Fibroblast of lung (primary cell): ENCODE results near the gene TFIP11. TPM values are rescaled to one million over a fixed set of nuclear protein-coding genes. Genes with fewer than 3 reads are reported as not detected.
A peak's percentile ranks its signal among the peaks of the same experiment; 100 is the strongest.

Source experiments
- DNase-seq, 2 donors: peaks; one replicate each; pipeline versions ENCODE4 v3.0.0 to v3.0.0-alpha.2; 2010; ENCODE audit warnings: low read depth in 2 of 2
- H2AFZ ChIP-seq: 2 replicates; pipeline ENCODE4 v1.5.1; 2012; ENCODE audit warnings: low read length, control low read depth, inconsistent platforms
- H3K27ac ChIP-seq: 2 replicates; pipeline ENCODE4 v1.5.1; 2011; ENCODE audit warnings: low read length, control low read depth; ENCODE audit not compliant: insufficient read depth
- H3K27me3 ChIP-seq: 2 replicates; pipeline ENCODE4 v1.5.1; 2011; ENCODE audit warnings: mild to moderate bottlenecking, low read length; ENCODE audit not compliant: control insufficient read depth, insufficient read depth
- H3K36me3 ChIP-seq: 2 replicates; pipeline ENCODE4 v1.5.1; 2011; ENCODE audit warnings: low read length; ENCODE audit not compliant: control insufficient read depth, insufficient read depth
- H3K4me1 ChIP-seq: 2 replicates; pipeline ENCODE4 v1.5.1; 2011; ENCODE audit warnings: low read length; ENCODE audit not compliant: control insufficient read depth, insufficient read depth; ENCODE audit errors: extremely low read depth
- H3K4me2 ChIP-seq: 2 replicates; pipeline ENCODE4 v1.5.1; 2011; ENCODE audit warnings: low read length, control low read depth; ENCODE audit not compliant: insufficient read depth; ENCODE audit errors: extremely low read depth
- H3K4me3 ChIP-seq, 4 experiments: fragments of 200-600 bp in 1 of 4; sonication (generic) in 1 of 4; replicated peaks in 1 of 4; 2 replicates each; pipeline ENCODE4 v1.5.1; 2011 to 2016; ENCODE audit warnings: low read length in 4 of 4, low read depth in 3 of 4, mild to moderate bottlenecking in 3 of 4, control low read depth in 2 of 4, inconsistent platforms in 1 of 4, mixed read lengths in 1 of 4; ENCODE audit not compliant: insufficient read depth in 1 of 4; ENCODE audit errors: control extremely low read depth in 1 of 4
- H3K79me2 ChIP-seq: 2 replicates; pipeline ENCODE4 v1.5.1; 2012; ENCODE audit warnings: mild to moderate bottlenecking, low read length, inconsistent platforms; ENCODE audit not compliant: control insufficient read depth, insufficient read depth
- H3K9ac ChIP-seq: 2 replicates; pipeline ENCODE4 v1.5.1; 2011; ENCODE audit warnings: mild to moderate bottlenecking, low read length, control low read depth; ENCODE audit not compliant: insufficient read depth
- H3K9me3 ChIP-seq: 2 replicates; pipeline ENCODE4 v1.5.1; 2012; ENCODE audit warnings: low read depth, low read length; ENCODE audit not compliant: control insufficient read depth, insufficient read depth
- H4K20me1 ChIP-seq: 2 replicates; pipeline ENCODE4 v1.5.1; 2011; ENCODE audit warnings: low read length; ENCODE audit not compliant: control insufficient read depth, insufficient read depth; ENCODE audit errors: extremely low read depth
- EZH2 ChIP-seq: IDR thresholded peaks from 2 replicates; pipeline ENCODE4 v1.5.1; 2012; ENCODE audit warnings: low read length, control low read depth, mild to moderate bottlenecking; ENCODE audit errors: missing control alignments
- polyA plus RNA-seq, 2 donors: library from polyadenylated mRNA; depleted of rRNA in 1 of 2; stranded (reverse) in 1 of 2; unstranded in 1 of 2; fragments of >200 nt; gene quantifications; 2 replicates each; pipeline ENCODE4 v1.2.1, GENCODE V29; 2011 to 2012; ENCODE audit warnings: missing spikeins in 1 of 2
- total RNA-seq: library from RNA; depleted of rRNA; stranded (reverse); fragments of >200 nt; gene quantifications from 2 replicates; pipeline ENCODE4 v1.2.1, GENCODE V29; 2014
- TF ChIP-seq, protein P1 (sequence below), 2 donors: IDR thresholded peaks in 1 of 2; conservative IDR thresholded peaks in 1 of 2; 1 replicate in 1 of 2; 2 replicates in 1 of 2; pipeline ENCODE4 v1.5.1; 2011 to 2012; ENCODE audit warnings: low read length in 2 of 2, control low read depth in 1 of 2, inconsistent platforms in 1 of 2, low read depth in 1 of 2, mild to moderate bottlenecking in 1 of 2

TFIP11 gene
- total and polyA plus RNA-seq, 2 donors (not counting 1 experiment from before 2014, with no cell fraction given), result 24.2 to 40.3 TPM

DNA sequence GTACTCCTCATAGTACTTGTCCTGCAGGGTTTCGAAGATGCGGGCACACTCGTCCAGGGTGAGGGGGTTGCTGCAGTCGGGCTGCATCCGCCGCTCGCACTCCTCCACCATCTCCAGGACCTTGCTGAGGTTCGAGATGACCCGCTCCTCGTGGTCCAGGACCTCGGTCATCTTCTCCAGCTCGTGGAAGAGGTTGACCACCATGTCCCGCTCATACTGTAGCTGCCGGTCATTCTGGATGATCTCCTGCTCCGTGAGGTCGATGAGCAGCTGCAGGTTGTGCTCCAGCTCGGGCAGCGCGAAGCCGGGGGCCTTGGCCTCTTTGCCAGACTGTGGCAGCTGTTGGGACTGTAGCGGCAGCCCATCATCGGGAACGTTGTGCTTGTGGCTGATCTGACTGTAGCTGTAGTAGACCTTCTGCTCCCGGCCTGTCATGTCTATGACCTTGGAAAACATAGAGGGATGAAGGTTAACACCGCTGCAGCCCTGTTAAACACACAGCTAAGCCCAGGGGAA is 13.0 kb downstream of the TFIP11 start:
- Histone ChIP-seq H3K27ac (no peak overlapping the region), H3K36me3 (peaks cover 23% of the 10 kb centered on the region), H3K4me3 (no peak overlapping the region), H3K9me3 (no peaks in the 10 kb centered on the region), H3K4me1 (no peaks in the 10 kb centered on the region), H3K79me2 (no peaks in the 10 kb centered on the region), H3K4me2 (no peak overlapping the region), H4K20me1 (no peaks in the 10 kb centered on the region), H2AFZ (no peak overlapping the region), H3K9ac (no peak overlapping the region), H3K27me3 (no peaks in the 10 kb centered on the region)
- no peak for DNase-seq
- TF ChIP-seq, protein P1, sequence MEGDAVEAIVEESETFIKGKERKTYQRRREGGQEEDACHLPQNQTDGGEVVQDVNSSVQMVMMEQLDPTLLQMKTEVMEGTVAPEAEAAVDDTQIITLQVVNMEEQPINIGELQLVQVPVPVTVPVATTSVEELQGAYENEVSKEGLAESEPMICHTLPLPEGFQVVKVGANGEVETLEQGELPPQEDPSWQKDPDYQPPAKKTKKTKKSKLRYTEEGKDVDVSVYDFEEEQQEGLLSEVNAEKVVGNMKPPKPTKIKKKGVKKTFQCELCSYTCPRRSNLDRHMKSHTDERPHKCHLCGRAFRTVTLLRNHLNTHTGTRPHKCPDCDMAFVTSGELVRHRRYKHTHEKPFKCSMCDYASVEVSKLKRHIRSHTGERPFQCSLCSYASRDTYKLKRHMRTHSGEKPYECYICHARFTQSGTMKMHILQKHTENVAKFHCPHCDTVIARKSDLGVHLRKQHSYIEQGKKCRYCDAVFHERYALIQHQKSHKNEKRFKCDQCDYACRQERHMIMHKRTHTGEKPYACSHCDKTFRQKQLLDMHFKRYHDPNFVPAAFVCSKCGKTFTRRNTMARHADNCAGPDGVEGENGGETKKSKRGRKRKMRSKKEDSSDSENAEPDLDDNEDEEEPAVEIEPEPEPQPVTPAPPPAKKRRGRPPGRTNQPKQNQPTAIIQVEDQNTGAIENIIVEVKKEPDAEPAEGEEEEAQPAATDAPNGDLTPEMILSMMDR (conservative IDR thresholded peaks at IDR 0.05 in 1 of 2, IDR thresholded peaks at IDR 0.05 in 1 of 2; ENCODE audit: low read depth in 1 of 2, low read length in 2 of 2), result no peak
- TF ChIP-seq EZH2, result no peak

DNA sequence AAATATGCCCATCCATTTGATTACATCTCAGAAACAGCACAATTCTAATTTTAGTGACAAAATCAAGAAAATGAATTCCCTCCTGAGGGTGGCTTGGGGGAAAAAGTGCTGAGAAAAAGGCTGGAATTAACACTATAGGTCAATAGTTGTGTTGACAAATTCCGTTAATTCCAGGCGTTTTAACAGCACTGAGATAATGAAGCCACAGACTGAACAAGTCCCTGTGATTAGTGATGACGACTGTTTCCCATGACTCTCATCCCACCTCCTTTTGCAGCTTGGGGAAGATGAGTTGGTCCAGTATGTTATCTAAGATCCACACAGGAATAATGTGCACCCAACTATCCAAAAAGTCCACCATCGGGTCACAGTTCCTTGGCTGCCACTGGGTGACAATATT is 15.8 kb downstream of the TFIP11 start:
- DNase-seq, result peak in 1 of 2 donors; percentile 75
- Histone ChIP-seq H3K36me3 (peaks cover 32% of the 10 kb centered on the region), H3K9me3 (no peaks in the 10 kb centered on the region), H4K20me1 (no peaks in the 10 kb centered on the region), H3K27me3 (no peaks in the 10 kb centered on the region), H3K4me1 (no peaks in the 10 kb centered on the region), H3K79me2 (no peaks in the 10 kb centered on the region), H2AFZ (no peak overlapping the region), H3K9ac (no peak overlapping the region), H3K4me2 (no peak overlapping the region), H3K27ac (no peak overlapping the region), H3K4me3 (no peak overlapping the region)
- TF ChIP-seq, protein P1 (conservative IDR thresholded peaks at IDR 0.05 in 1 of 2, IDR thresholded peaks at IDR 0.05 in 1 of 2; ENCODE audit: low read depth in 1 of 2, low read length in 2 of 2), result no peak
- TF ChIP-seq EZH2, result no peak

DNA sequence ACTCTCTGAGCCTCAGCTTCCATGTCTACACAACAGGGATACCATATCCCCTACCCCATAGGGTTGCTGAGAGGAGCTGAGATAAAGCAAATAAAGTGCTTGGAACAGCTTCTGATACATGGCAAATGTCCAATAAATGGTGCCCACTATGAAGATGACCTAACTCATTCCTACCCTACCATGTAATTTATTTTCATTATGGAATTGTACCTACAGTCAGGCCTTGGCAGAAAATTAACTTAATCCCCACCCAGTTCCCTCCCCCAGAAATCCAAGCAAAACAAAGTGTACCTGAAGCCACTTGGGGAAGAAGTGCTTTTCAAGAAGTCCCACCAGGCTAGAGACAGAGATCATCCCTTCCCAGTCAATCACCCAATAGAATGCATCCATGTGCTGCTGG is 17.8 kb downstream of the TFIP11 start:
- no peaks in the 10 kb centered on the region for H3K9me3 ChIP-seq
- no peak overlapping the region for H3K9ac ChIP-seq
- H3K4me1 ChIP-seq, result no peaks in the 10 kb centered on the region
- no peak for DNase-seq
- no peaks in the 10 kb centered on the region for H4K20me1 ChIP-seq
- no peaks in the 10 kb centered on the region for H3K27me3 ChIP-seq
- no peak overlapping the region for H3K27ac ChIP-seq
- TF ChIP-seq, protein P1 (conservative IDR thresholded peaks at IDR 0.05 in 1 of 2, IDR thresholded peaks at IDR 0.05 in 1 of 2; ENCODE audit: low read depth in 1 of 2, low read length in 2 of 2), result no peak
- no peak for TF ChIP-seq EZH2
- no peak overlapping the region for H2AFZ ChIP-seq
- H3K4me2 ChIP-seq, result no peak overlapping the region
- peaks cover 30% of the 10 kb centered on the region for H3K36me3 ChIP-seq
- H3K79me2 ChIP-seq, result no peaks in the 10 kb centered on the region
- no peak overlapping the region for H3K4me3 ChIP-seq
